Measurements from ENCODE around the gene CD3E.

The CD3E gene

DNA sequence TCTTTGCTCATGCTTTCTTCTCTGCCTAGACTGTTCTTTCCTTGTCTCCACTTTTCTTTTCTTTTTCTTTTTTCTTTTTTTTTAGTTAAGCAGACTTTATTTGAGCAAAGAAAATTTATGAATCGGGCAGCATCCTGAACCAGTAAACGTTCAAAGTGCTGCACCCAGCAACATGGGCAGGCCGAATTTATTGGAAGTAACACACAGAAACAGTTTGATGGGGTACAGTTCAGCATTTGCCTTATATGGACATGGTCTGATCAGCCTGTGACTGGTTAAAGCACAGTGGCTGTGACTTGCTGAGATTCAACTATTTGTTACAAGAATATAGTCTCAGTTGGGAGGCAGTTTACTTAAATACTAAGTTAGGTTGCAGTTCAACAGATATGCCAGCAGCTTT, 16.0 kb downstream of the CD3E start:
- no peak for TF ChIP-seq CTCF (IDR thresholded peaks at IDR 0.05; ENCODE audit: insufficient read depth, low read depth, low read length, missing control alignments)
- DNase-seq (ENCODE audit: low read depth): no peak

DNA sequence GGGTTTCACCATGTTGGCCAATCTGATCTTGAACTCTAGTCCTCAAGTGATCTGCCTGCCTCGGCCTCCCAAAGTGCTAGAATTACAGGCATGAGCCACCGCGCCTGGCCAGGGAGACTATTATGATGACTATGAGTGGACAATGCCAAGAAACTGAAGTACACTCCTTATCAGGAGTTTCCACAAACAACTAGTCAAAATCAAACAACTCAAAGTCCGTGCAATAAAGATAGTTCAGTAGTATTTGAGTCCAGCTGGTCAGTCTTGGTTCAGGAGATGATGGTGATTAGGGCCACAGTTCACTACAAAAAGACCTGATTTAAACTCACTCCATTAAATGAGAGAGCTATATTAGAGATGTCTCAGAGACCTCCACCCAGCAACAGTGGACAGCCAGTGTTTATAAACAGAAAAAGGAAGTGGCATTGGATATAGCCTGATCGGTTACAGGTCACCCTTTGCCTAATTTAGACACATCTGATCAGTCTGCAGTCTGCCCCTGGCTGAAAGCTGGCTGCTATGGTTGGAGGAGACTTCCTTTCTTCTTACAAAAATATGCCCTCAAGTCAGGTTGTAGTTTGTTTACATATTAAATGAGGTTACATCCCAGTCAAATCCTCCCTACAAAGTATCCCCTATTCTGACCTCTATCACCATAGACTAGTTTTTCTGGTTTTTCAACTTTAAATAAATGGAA, 17.0 kb downstream of the CD3E start:
- no peak for TF ChIP-seq CTCF (IDR thresholded peaks at IDR 0.05; ENCODE audit: insufficient read depth, low read depth, low read length, missing control alignments)
- DNase-seq (ENCODE audit: low read depth): no peak
- no peak overlapping the region for H3K4me3 ChIP-seq (ENCODE audit: low read length)

More for the DNA sequence above, 16.0 kb downstream of the CD3E start:
- no peak overlapping the region for H3K4me3 ChIP-seq (ENCODE audit: low read length)

GRCh38 chr11:118322721-118323120, 18.2 kb downstream of the CD3E start:
- no peak for TF ChIP-seq CTCF (IDR thresholded peaks at IDR 0.05; ENCODE audit: insufficient read depth, low read depth, low read length, missing control alignments)
- no peak for DNase-seq (ENCODE audit: low read depth)
- no peak overlapping the region for H3K4me3 ChIP-seq (ENCODE audit: low read length)

GRCh38 chr11:118325283-118325682, 20.8 kb downstream of the CD3E start:
- DNase-seq (ENCODE audit: low read depth): no peak
- no peak overlapping the region for H3K4me3 ChIP-seq (ENCODE audit: low read length)
- no peak for TF ChIP-seq CTCF (IDR thresholded peaks at IDR 0.05; ENCODE audit: insufficient read depth, low read depth, low read length, missing control alignments)

- TF ChIP-seq CTCF (IDR thresholded peaks at IDR 0.05; ENCODE audit: insufficient read depth, low read depth, low read length, missing control alignments): no peak
- no peak overlapping the region for H3K4me3 ChIP-seq (ENCODE audit: low read length)
- no peak for DNase-seq (ENCODE audit: low read depth)
These were observed 24.2 kb downstream of the CD3E start for GRCh38 chr11:118328745-118329144.

DNA sequence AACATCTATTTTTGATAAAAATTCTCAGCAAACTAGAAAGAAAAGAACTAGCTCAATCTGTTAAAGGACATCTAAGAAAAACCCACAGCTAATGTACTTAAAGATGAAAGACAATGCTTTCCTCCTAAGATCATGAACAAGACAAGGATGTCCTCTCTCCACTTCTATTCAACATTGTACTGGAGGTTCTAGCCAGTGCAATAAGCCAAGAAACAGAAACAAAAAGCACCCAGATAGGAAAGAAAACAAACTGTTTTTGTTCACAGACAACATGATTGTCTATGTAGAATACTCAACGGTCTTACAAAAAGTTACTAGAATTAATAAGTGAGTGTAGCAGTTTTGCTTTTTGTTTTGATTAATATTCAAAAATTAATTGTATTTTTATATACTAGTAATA, 30.2 kb downstream of the CD3E start:
- TF ChIP-seq CTCF (IDR thresholded peaks at IDR 0.05; ENCODE audit: insufficient read depth, low read depth, low read length, missing control alignments): no peak
- DNase-seq (ENCODE audit: low read depth): no peak
- H3K4me3 ChIP-seq (ENCODE audit: low read length): no peak overlapping the region

DNA sequence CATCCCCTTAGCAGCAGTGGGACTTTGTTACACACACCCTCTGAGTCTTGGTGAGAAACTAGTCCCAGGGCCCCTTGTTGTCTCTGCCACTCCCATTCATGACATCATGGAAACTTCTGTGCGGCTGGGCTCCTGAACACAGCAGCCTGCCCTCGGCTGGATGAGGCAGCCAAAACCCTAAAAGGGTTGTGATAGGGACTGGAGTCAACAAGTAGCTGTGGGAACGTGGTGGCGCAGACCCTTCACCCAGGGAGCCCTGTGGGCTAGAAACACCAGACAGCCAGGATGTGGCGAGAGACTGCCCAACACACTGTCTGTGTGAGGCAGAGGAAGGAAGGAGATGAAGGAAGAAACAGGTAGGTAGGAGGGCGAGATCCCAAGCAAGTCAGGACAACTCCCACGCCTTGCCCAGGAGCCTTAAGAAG, 34.1 kb downstream of the CD3E start:
- H3K4me3 ChIP-seq (ENCODE audit: low read length): no peak overlapping the region
- no peak for TF ChIP-seq CTCF (IDR thresholded peaks at IDR 0.05; ENCODE audit: insufficient read depth, low read depth, low read length, missing control alignments)
- DNase-seq (ENCODE audit: low read depth): peak; percentile 46
